H9 (cell line): ENCODE measurements around the gene SLC22A2. TPM values are rescaled to one million over a fixed set of nuclear protein-coding genes. Genes with fewer than 3 reads are reported as not detected.

Experiments
- DNase-seq: peaks from one replicate; pipeline ENCODE4 v3.0.0-alpha.2; 2017
- H2AFZ ChIP-seq: one replicate; pipeline ENCODE4 v1.6.1; 2013; ENCODE audit warnings: mild to moderate bottlenecking, low read length, control low read depth, moderate library complexity
- H2AK5ac ChIP-seq: 2 replicates; pipeline ENCODE4 v1.6.1; 2013; ENCODE audit warnings: low read length, control low read depth, mixed read lengths; ENCODE audit not compliant: insufficient read length
- H2BK120ac ChIP-seq: one replicate; pipeline ENCODE4 v1.6.1; 2013; ENCODE audit warnings: low read depth, mild to moderate bottlenecking, low read length, control low read depth, inconsistent platforms; ENCODE audit not compliant: poor library complexity, severe bottlenecking
- H2BK12ac ChIP-seq: 2 replicates; pipeline ENCODE4 v1.6.1; 2013; ENCODE audit warnings: low read length, control low read depth, mixed read lengths, low read depth; ENCODE audit not compliant: insufficient read length
- H2BK15ac ChIP-seq: 2 replicates; pipeline ENCODE4 v1.6.1; 2013; ENCODE audit warnings: low read depth, low read length, control low read depth
- H2BK20ac ChIP-seq: one replicate; pipeline ENCODE4 v1.6.1; 2013; ENCODE audit warnings: low read depth, mild to moderate bottlenecking, low read length, control low read depth, inconsistent platforms; ENCODE audit not compliant: poor library complexity, severe bottlenecking
- H2BK5ac ChIP-seq: 2 replicates; pipeline ENCODE4 v1.6.1; 2013; ENCODE audit warnings: low read length, control low read depth, mixed read lengths; ENCODE audit not compliant: insufficient read length
- H3K14ac ChIP-seq: 2 replicates; pipeline ENCODE4 v1.6.1; 2013; ENCODE audit warnings: low read length, control low read depth; ENCODE audit not compliant: insufficient read depth
- H3K18ac ChIP-seq: 2 replicates; pipeline ENCODE4 v1.6.1; 2013; ENCODE audit warnings: low read depth, mild to moderate bottlenecking, mixed read lengths, low read length, control low read depth; ENCODE audit not compliant: insufficient read length
- H3K23ac ChIP-seq: 2 replicates; pipeline ENCODE4 v1.6.1; 2013; ENCODE audit warnings: low read length, control low read depth, mixed read lengths, low read depth; ENCODE audit not compliant: insufficient read length
- H3K23me2 ChIP-seq: 2 replicates; pipeline ENCODE4 v1.6.1; 2013; ENCODE audit warnings: low read depth, mild to moderate bottlenecking, mixed read lengths, low read length, control low read depth; ENCODE audit not compliant: insufficient read length, poor library complexity, severe bottlenecking
- H3K27ac ChIP-seq: 2 replicates; pipeline ENCODE4 v1.5.1; 2013; ENCODE audit warnings: low read length, control low read depth, mixed read lengths, low read depth; ENCODE audit not compliant: insufficient read length
- H3K27me3 ChIP-seq: 2 replicates; pipeline ENCODE4 v1.6.1; 2013; ENCODE audit warnings: low read length, control low read depth, inconsistent platforms; ENCODE audit not compliant: insufficient read depth
- H3K4ac ChIP-seq: 2 replicates; pipeline ENCODE4 v1.6.1; 2013; ENCODE audit warnings: low read depth, mild to moderate bottlenecking, control low read depth, inconsistent platforms, low read length, moderate library complexity
- H3K4me1 ChIP-seq: 2 replicates; pipeline ENCODE4 v1.6.1; 2013; ENCODE audit warnings: low read length, control low read depth, inconsistent platforms; ENCODE audit not compliant: insufficient read depth
- H3K4me2 ChIP-seq: 2 replicates; pipeline ENCODE4 v1.6.1; 2013; ENCODE audit warnings: low read length, control low read depth, mixed read lengths; ENCODE audit not compliant: insufficient read length, insufficient read depth
- H3K56ac ChIP-seq: 2 replicates; pipeline ENCODE4 v1.6.1; 2013; ENCODE audit warnings: low read depth, mild to moderate bottlenecking, mixed read lengths, low read length, control low read depth; ENCODE audit not compliant: insufficient read length
- H3K79me1 ChIP-seq: 2 replicates; pipeline ENCODE4 v1.6.1; 2013; ENCODE audit warnings: low read depth, mild to moderate bottlenecking, moderate library complexity, low read length, control low read depth, inconsistent platforms; ENCODE audit not compliant: insufficient read depth, poor library complexity, severe bottlenecking
- H3K79me2 ChIP-seq: 2 replicates; pipeline ENCODE4 v1.6.1; 2013; ENCODE audit warnings: low read length, control low read depth, inconsistent platforms; ENCODE audit not compliant: insufficient read depth
- H3K9ac ChIP-seq: 2 replicates; pipeline ENCODE4 v1.6.1; 2013; ENCODE audit warnings: low read length, control low read depth, mixed read lengths; ENCODE audit not compliant: insufficient read length; ENCODE audit errors: extremely low read depth
- H3K9me3 ChIP-seq: one replicate; pipeline ENCODE4 v1.6.1; 2013; ENCODE audit warnings: low read depth, low read length, inconsistent platforms; ENCODE audit not compliant: control insufficient read depth
- H3T11ph ChIP-seq: one replicate; pipeline ENCODE4 v1.6.1; 2013; ENCODE audit warnings: mild to moderate bottlenecking, low read length, control low read depth, inconsistent platforms
- H4K20me1 ChIP-seq: one replicate; pipeline ENCODE4 v1.6.1; 2013; ENCODE audit not compliant: control insufficient read depth, insufficient read length, insufficient read depth
- H4K5ac ChIP-seq: 2 replicates; pipeline ENCODE4 v1.6.1; 2013; ENCODE audit warnings: low read depth, mild to moderate bottlenecking, mixed read lengths, low read length, control low read depth; ENCODE audit not compliant: insufficient read length
- H4K8ac ChIP-seq: replicated peaks from 2 replicates; pipeline ENCODE4 v1.6.1; 2013; ENCODE audit warnings: low read length, control low read depth, mixed read lengths, low read depth; ENCODE audit not compliant: insufficient read length
- H4K91ac ChIP-seq: 2 replicates; pipeline ENCODE4 v1.6.1; 2013; ENCODE audit warnings: low read depth, mild to moderate bottlenecking, moderate library complexity, mixed read lengths, low read length, control low read depth; ENCODE audit not compliant: insufficient read length
- H3K27ac Mint-ChIP-seq, 3 experiments: 2 replicates in 2 of 3; 3 replicates in 1 of 3; pipeline ENCODE4 v1.8.0; 2020 to 2021; ENCODE audit warnings: mixed read lengths in 3 of 3, mild to moderate bottlenecking in 1 of 3, moderate library complexity in 1 of 3
- H3K27me3 Mint-ChIP-seq: 2 replicates; pipeline ENCODE4 v1.8.0; 2021; ENCODE audit warnings: low read depth, mild to moderate bottlenecking, moderate library complexity, mixed read lengths
- H3K36me3 Mint-ChIP-seq, 3 experiments: 2 replicates in 2 of 3; 3 replicates in 1 of 3; pipeline ENCODE4 v1.8.0; 2020 to 2021; ENCODE audit warnings: low read depth in 3 of 3, mixed read lengths in 3 of 3; ENCODE audit not compliant: insufficient read depth in 1 of 3
- H3K4me1 Mint-ChIP-seq, 2 experiments: 2 replicates each; pipeline ENCODE4 v1.8.0; 2020; ENCODE audit warnings: mixed read lengths in 2 of 2
- H3K4me3 Mint-ChIP-seq, 2 experiments: 2 replicates in 1 of 2; 3 replicates in 1 of 2; pipeline ENCODE4 v1.8.0; 2020 to 2021; ENCODE audit warnings: mild to moderate bottlenecking in 2 of 2, mixed read lengths in 2 of 2, moderate library complexity in 1 of 2
- H3K9me3 Mint-ChIP-seq, 2 experiments: 2 replicates in 1 of 2; 3 replicates in 1 of 2; pipeline ENCODE4 v1.8.0; 2020; ENCODE audit warnings: mild to moderate bottlenecking in 2 of 2, mixed read lengths in 2 of 2, moderate library complexity in 1 of 2
- CTCF ChIP-seq: fragments of 200-600 bp; sonication (generic); conservative IDR thresholded peaks from 3 replicates; pipeline ENCODE4 v1.8.0; 2021; ENCODE audit warnings: antibody characterized with exemption, mild to moderate bottlenecking
- WGBS: extraction: QIAGEN DNeasy Blood & Tissue Kit; methylation state at CpG from one replicate; pipeline ENCODE4 v1.1.7; 2013; ENCODE audit warnings: missing lambda C conversion rate, low lambda C conversion rate, mixed read lengths; ENCODE audit not compliant: insufficient read length; ENCODE audit errors: extremely low coverage; 5-methylcytosine and 5-hydroxymethylcytosine counted together
- total RNA-seq: library from RNA; stranded (reverse); gene quantifications from 2 replicates; pipeline ENCODE4 v1.2.1, GENCODE V29; 2021

SLC22A2 gene
- total RNA-seq, 1 experiment from 2014 or later = 1.0 TPM

DNA sequence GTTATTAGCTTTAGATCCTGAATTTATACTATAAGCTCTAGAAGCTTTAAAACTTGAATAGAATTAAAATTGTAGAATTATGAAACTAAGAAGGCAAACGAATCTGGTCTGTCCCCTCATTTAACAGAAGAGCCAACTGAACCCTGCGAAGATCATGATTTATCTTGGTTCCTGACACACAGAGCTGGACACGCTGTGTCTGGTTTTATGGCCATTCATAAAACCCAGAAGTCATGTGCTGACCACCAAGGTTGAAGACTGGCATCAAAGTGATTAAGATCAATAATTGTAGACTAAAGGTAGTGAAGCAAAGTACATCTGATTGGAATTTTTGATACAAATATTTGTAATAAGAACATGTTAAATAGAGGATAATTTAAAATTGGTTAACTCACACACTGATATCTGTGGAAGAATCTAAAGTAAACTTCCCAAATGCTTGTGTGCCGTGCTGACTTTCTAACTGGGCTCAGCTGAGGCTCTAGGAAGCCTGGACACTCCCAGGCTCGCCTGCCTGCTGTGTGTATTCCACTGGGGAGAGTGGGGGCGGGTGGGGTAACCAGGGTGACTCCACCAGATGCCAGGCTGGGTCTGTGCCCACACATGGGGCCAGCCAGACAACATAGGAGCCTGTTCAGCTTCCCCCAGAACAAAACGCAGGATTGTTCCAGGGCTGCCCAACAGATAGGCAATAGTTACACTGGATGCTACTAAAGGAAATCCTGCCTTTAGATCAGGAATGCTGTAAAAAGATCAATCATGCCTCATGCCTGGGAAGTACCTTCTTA lies 47.5 kb upstream of the SLC22A2 start:
- H3K4me3 Mint-ChIP-seq = no peak overlapping the region
- no peak overlapping the region for H4K8ac ChIP-seq
- no peak overlapping the region for H2BK15ac ChIP-seq
- H2BK20ac ChIP-seq = no peak overlapping the region
- no peak overlapping the region for H3K14ac ChIP-seq
- peaks cover 1% of the 10 kb centered on the region for H3K27me3 Mint-ChIP-seq
- no peak overlapping the region for H2AFZ ChIP-seq
- no peaks in the 10 kb centered on the region for H4K20me1 ChIP-seq
- no CpG with 5 or more reads among the region's 7 CpGs for WGBS
- H3K79me2 ChIP-seq = no peaks in the 10 kb centered on the region
- no peak overlapping the region for H3K56ac ChIP-seq
- H3K79me1 ChIP-seq = no peaks in the 10 kb centered on the region
- no peak overlapping the region for H4K91ac ChIP-seq
- H4K5ac ChIP-seq = no peak overlapping the region
- peaks cover 35 to 41% of the 10 kb centered on the region in 2 experiments for H3K9me3 Mint-ChIP-seq
- no peak overlapping the region for H2AK5ac ChIP-seq
- H3T11ph ChIP-seq = no peak overlapping the region
- no peaks in the 10 kb centered on the region; the same call in 1 of the 2 replicates for H3K4me1 ChIP-seq
- no peak overlapping the region for H3K18ac ChIP-seq
- no peak overlapping the region for H3K23ac ChIP-seq
- H3K27me3 ChIP-seq = no peaks in the 10 kb centered on the region
- H3K4ac ChIP-seq = no peak overlapping the region
- no peak overlapping the region for H2BK120ac ChIP-seq
- H3K9me3 ChIP-seq = no peaks in the 10 kb centered on the region
- H3K9ac ChIP-seq = no peak overlapping the region
- H3K36me3 Mint-ChIP-seq = peaks cover 19 to 35% (median 27%) of the 10 kb centered on the region in 3 experiments
- no peak overlapping the region for H2BK5ac ChIP-seq
- no peak for DNase-seq
- no peak overlapping the region for H3K4me2 ChIP-seq
- no peak overlapping the region for H2BK12ac ChIP-seq
- peaks cover 0 to 6% of the 10 kb centered on the region in 2 experiments; a peak in 2 of 4 replicates for H3K4me1 Mint-ChIP-seq
- no peak overlapping the region for H3K27ac ChIP-seq
- H3K23me2 ChIP-seq = no peaks in the 10 kb centered on the region
- no peak for TF ChIP-seq CTCF
- H3K27ac Mint-ChIP-seq = no peak overlapping the region
